Measurements from ENCODE around the gene TEX30. TPM values are rescaled to one million over a fixed set of nuclear protein-coding genes. Genes with fewer than 3 reads are reported as not detected.

The TEX30 gene
- polyA plus RNA-seq, 1 donor (not counting 4 experiments of a cell fraction or from before 2014, with no cell fraction given): 16.9 TPM

GRCh38 chr13:102800145-102801041, 26.8 kb upstream of the TEX30 start:
- H3K9me1 ChIP-seq (ENCODE audit: control insufficient read depth, extremely low read depth, insufficient read depth, low read length): peaks cover 3% of the 10 kb centered on the region
- H3K27me3 ChIP-seq (ENCODE audit: control insufficient read depth, extremely low read depth, insufficient read depth, low read length): no peaks in the 10 kb centered on the region
- dilution Hi-C loops (cut with MboI; ENCODE audit: extremely low pct_ligation_motif_present, low sequenced_read_pairs): no loop called here
- FAIRE-seq (no peak), DNase-seq (ENCODE audit: low read depth, low spot score) (no peak)
- H3K27ac ChIP-seq (ENCODE audit: control insufficient read depth, insufficient read depth, low read length): peak overlapping the region; percentile 61
- peaks cover 70% of the 10 kb centered on the region for H3K79me2 ChIP-seq (ENCODE audit: control insufficient read depth, insufficient read depth, low read length)
- peak overlapping the region; percentile 98 for H2AFZ ChIP-seq (ENCODE audit: control insufficient read depth, low read length)
- H3K9ac ChIP-seq (ENCODE audit: control insufficient read depth, extremely low read depth, insufficient read depth, low read length): peak overlapping the region; percentile 76
- peak overlapping the region; percentile 77 to 96 (median 92) for H3K4me3 ChIP-seq (ENCODE audit: control insufficient read depth in 2 of 3, extremely low read depth in 1 of 3, insufficient read depth in 2 of 3, low read depth in 1 of 3, low read length in 3 of 3)
- H4K20me1 ChIP-seq (ENCODE audit: control insufficient read depth, extremely low read depth, insufficient read depth, low read length): no peaks in the 10 kb centered on the region
- H3K9me3 ChIP-seq (ENCODE audit: control insufficient read depth, low read depth, low read length): no peaks in the 10 kb centered on the region
- TF ChIP-seq CTCF (optimal IDR thresholded peaks at IDR 0.05 in 1 of 3, IDR thresholded peaks at IDR 0.05 in 1 of 3, conservative IDR thresholded peaks at IDR 0.05 in 1 of 3; ENCODE audit: extremely low read depth in 1 of 3, insufficient read depth in 2 of 3, low read length in 3 of 3): peak; percentile 43 to 80 (median 73)
- no peak for TF ChIP-seq EZH2 (IDR thresholded peaks at IDR 0.05; ENCODE audit: low read length)
- H3K4me1 ChIP-seq (ENCODE audit: control insufficient read depth, extremely low read depth, insufficient read depth, low read length): peaks cover 11% of the 10 kb centered on the region
- H3K4me2 ChIP-seq (ENCODE audit: control insufficient read depth, extremely low read depth, insufficient read depth, low read depth, low read length): peak overlapping the region; percentile 84
- H3K36me3 ChIP-seq (ENCODE audit: control insufficient read depth in 2 of 2, extremely low read depth in 1 of 2, insufficient read depth in 2 of 2, low read length in 2 of 2): peaks cover 0 to 11% of the 10 kb centered on the region in 2 experiments

- Histone ChIP-seq H3K27ac (ENCODE audit: control insufficient read depth, insufficient read depth, low read length) (peak overlapping the region; percentile 61), H3K4me3 (ENCODE audit: control insufficient read depth in 2 of 3, extremely low read depth in 1 of 3, insufficient read depth in 2 of 3, low read depth in 1 of 3, low read length in 3 of 3) (peak overlapping the region; percentile 77 to 96 (median 92)), H3K9me1 (ENCODE audit: control insufficient read depth, extremely low read depth, insufficient read depth, low read length) (peaks cover 3% of the 10 kb centered on the region), H3K27me3 (ENCODE audit: control insufficient read depth, extremely low read depth, insufficient read depth, low read length) (no peaks in the 10 kb centered on the region), H3K9ac (ENCODE audit: control insufficient read depth, extremely low read depth, insufficient read depth, low read length) (peak overlapping the region; percentile 76), H4K20me1 (ENCODE audit: control insufficient read depth, extremely low read depth, insufficient read depth, low read length) (no peaks in the 10 kb centered on the region), H2AFZ (ENCODE audit: control insufficient read depth, low read length) (peak overlapping the region; percentile 98), H3K9me3 (ENCODE audit: control insufficient read depth, low read depth, low read length) (no peaks in the 10 kb centered on the region), H3K36me3 (ENCODE audit: control insufficient read depth in 2 of 2, extremely low read depth in 1 of 2, insufficient read depth in 2 of 2, low read length in 2 of 2) (peaks cover 0 to 11% of the 10 kb centered on the region in 2 experiments), H3K4me2 (ENCODE audit: control insufficient read depth, extremely low read depth, insufficient read depth, low read depth, low read length) (peak overlapping the region; percentile 84), H3K79me2 (ENCODE audit: control insufficient read depth, insufficient read depth, low read length) (peaks cover 62% of the 10 kb centered on the region), H3K4me1 (ENCODE audit: control insufficient read depth, extremely low read depth, insufficient read depth, low read length) (peaks cover 11% of the 10 kb centered on the region)
- TF ChIP-seq EZH2 (IDR thresholded peaks at IDR 0.05; ENCODE audit: low read length) (no peak), CTCF (optimal IDR thresholded peaks at IDR 0.05 in 1 of 3, IDR thresholded peaks at IDR 0.05 in 1 of 3, conservative IDR thresholded peaks at IDR 0.05 in 1 of 3; ENCODE audit: extremely low read depth in 1 of 3, insufficient read depth in 2 of 3, low read length in 3 of 3) (no peak)
- dilution Hi-C loops (cut with MboI; ENCODE audit: extremely low pct_ligation_motif_present, low sequenced_read_pairs): no loop called here
- DNase-seq (ENCODE audit: low read depth, low spot score): no peak
- no peak for FAIRE-seq
Observed at GRCh38 chr13:102799426-102800144, 26.0 kb upstream of the TEX30 start.

All from keratinocyte (primary cell).